Rectal smooth muscle tissue (tissue), 1 donor: ENCODE measurements around the gene SRGAP1.

Experiments used
- H3K27ac ChIP-seq: one replicate; pipeline ENCODE4 v1.7.0; 2013; ENCODE audit warnings: low read depth, low read length, inconsistent platforms
- H3K27me3 ChIP-seq: one replicate; pipeline ENCODE4 v1.7.0; 2013; ENCODE audit warnings: low read length; ENCODE audit not compliant: control insufficient read depth, insufficient read depth
- H3K36me3 ChIP-seq: one replicate; pipeline ENCODE4 v1.7.0; 2013; ENCODE audit warnings: low read length; ENCODE audit not compliant: control insufficient read depth, insufficient read depth
- H3K4me1 ChIP-seq: one replicate; pipeline ENCODE4 v1.7.0; 2013; ENCODE audit warnings: low read length; ENCODE audit not compliant: control insufficient read depth, insufficient read depth
- H3K4me3 ChIP-seq: one replicate; pipeline ENCODE4 v1.7.0; 2013; ENCODE audit warnings: low read length
- H3K9ac ChIP-seq: one replicate; pipeline ENCODE4 v1.7.0; 2013; ENCODE audit warnings: low read length

Gene SRGAP1

GRCh38 chr12:63918800-63919300, 74.3 kb downstream of the SRGAP1 start:
- Histone ChIP-seq H3K36me3 (no peaks in the 10 kb centered on the region), H3K9ac (no peak overlapping the region), H3K27me3 (no peaks in the 10 kb centered on the region), H3K4me1 (peaks cover 14% of the 10 kb centered on the region), H3K4me3 (peak overlapping the region; percentile 13), H3K27ac (no peak overlapping the region)

GRCh38 chr12:63919756-63920155, 75.3 kb downstream of the SRGAP1 start:
- Histone ChIP-seq H3K36me3 (no peaks in the 10 kb centered on the region), H3K27ac (no peak overlapping the region), H3K4me3 (no peak overlapping the region), H3K27me3 (no peaks in the 10 kb centered on the region), H3K4me1 (peaks cover 14% of the 10 kb centered on the region), H3K9ac (no peak overlapping the region)

GRCh38 chr12:63921157-63921556, 76.7 kb downstream of the SRGAP1 start:
- Histone ChIP-seq H3K27me3 (no peaks in the 10 kb centered on the region), H3K4me3 (no peak overlapping the region), H3K36me3 (no peaks in the 10 kb centered on the region), H3K4me1 (peaks cover 6% of the 10 kb centered on the region), H3K27ac (no peak overlapping the region), H3K9ac (no peak overlapping the region)

- Histone ChIP-seq H3K27me3 (no peaks in the 10 kb centered on the region), H3K36me3 (no peaks in the 10 kb centered on the region), H3K4me1 (no peaks in the 10 kb centered on the region), H3K9ac (no peak overlapping the region), H3K27ac (no peak overlapping the region), H3K4me3 (no peak overlapping the region)
Measured at GRCh38 chr12:63922474-63922873, 78.0 kb downstream of the SRGAP1 start.

GRCh38 chr12:63924781-63925180, 80.3 kb downstream of the SRGAP1 start:
- no peak overlapping the region for H3K4me3 ChIP-seq
- no peaks in the 10 kb centered on the region for H3K4me1 ChIP-seq
- no peaks in the 10 kb centered on the region for H3K27me3 ChIP-seq
- no peak overlapping the region for H3K9ac ChIP-seq
- no peak overlapping the region for H3K27ac ChIP-seq
- no peaks in the 10 kb centered on the region for H3K36me3 ChIP-seq

GRCh38 chr12:63927511-63927910, 83.0 kb downstream of the SRGAP1 start:
- H3K27me3 ChIP-seq: no peaks in the 10 kb centered on the region
- no peak overlapping the region for H3K27ac ChIP-seq
- no peaks in the 10 kb centered on the region for H3K4me1 ChIP-seq
- H3K36me3 ChIP-seq: no peaks in the 10 kb centered on the region
- H3K9ac ChIP-seq: no peak overlapping the region
- no peak overlapping the region for H3K4me3 ChIP-seq

- Histone ChIP-seq H3K27me3 (no peaks in the 10 kb centered on the region), H3K4me1 (no peaks in the 10 kb centered on the region), H3K9ac (no peak overlapping the region), H3K4me3 (no peak overlapping the region), H3K36me3 (no peaks in the 10 kb centered on the region), H3K27ac (no peak overlapping the region)
Measured at GRCh38 chr12:63928305-63928704, 83.8 kb downstream of the SRGAP1 start.

GRCh38 chr12:63929426-63929825, 84.9 kb downstream of the SRGAP1 start:
- Histone ChIP-seq H3K36me3 (no peaks in the 10 kb centered on the region), H3K4me3 (no peak overlapping the region), H3K4me1 (no peaks in the 10 kb centered on the region), H3K9ac (no peak overlapping the region), H3K27me3 (no peaks in the 10 kb centered on the region), H3K27ac (no peak overlapping the region)

GRCh38 chr12:63930971-63931370, 86.5 kb downstream of the SRGAP1 start:
- no peaks in the 10 kb centered on the region for H3K4me1 ChIP-seq
- H3K36me3 ChIP-seq: no peaks in the 10 kb centered on the region
- no peak overlapping the region for H3K27ac ChIP-seq
- no peak overlapping the region for H3K4me3 ChIP-seq
- H3K9ac ChIP-seq: no peak overlapping the region
- no peaks in the 10 kb centered on the region for H3K27me3 ChIP-seq

GRCh38 chr12:63931703-63932102, 87.2 kb downstream of the SRGAP1 start:
- Histone ChIP-seq H3K4me3 (no peak overlapping the region), H3K9ac (no peak overlapping the region), H3K27ac (no peak overlapping the region), H3K36me3 (no peaks in the 10 kb centered on the region), H3K4me1 (no peaks in the 10 kb centered on the region), H3K27me3 (no peaks in the 10 kb centered on the region)

- H3K36me3 ChIP-seq: no peaks in the 10 kb centered on the region
- no peak overlapping the region for H3K9ac ChIP-seq
- no peak overlapping the region for H3K4me3 ChIP-seq
- H3K27me3 ChIP-seq: no peaks in the 10 kb centered on the region
- H3K27ac ChIP-seq: no peak overlapping the region
- no peaks in the 10 kb centered on the region for H3K4me1 ChIP-seq
Measured at GRCh38 chr12:63934936-63935335, 90.4 kb downstream of the SRGAP1 start.

- Histone ChIP-seq H3K9ac (no peak overlapping the region), H3K27me3 (no peaks in the 10 kb centered on the region), H3K27ac (no peak overlapping the region), H3K36me3 (no peaks in the 10 kb centered on the region), H3K4me3 (no peak overlapping the region), H3K4me1 (no peaks in the 10 kb centered on the region)
Measured at GRCh38 chr12:63935361-63935760, 90.9 kb downstream of the SRGAP1 start.

- H3K27me3 ChIP-seq: no peaks in the 10 kb centered on the region
- no peak overlapping the region for H3K27ac ChIP-seq
- H3K36me3 ChIP-seq: peaks cover 2% of the 10 kb centered on the region
- H3K9ac ChIP-seq: no peak overlapping the region
- no peak overlapping the region for H3K4me3 ChIP-seq
- H3K4me1 ChIP-seq: no peaks in the 10 kb centered on the region
Measured at GRCh38 chr12:63937378-63938316, 93.1 kb downstream of the SRGAP1 start.
